K562 (cell line): ENCODE measurements around the gene ZNF780B. TPM values are rescaled to one million over a fixed set of nuclear protein-coding genes. Genes with fewer than 3 reads are reported as not detected.

Experiments
- ATAC-seq: fragments of 200-7000 bp; cut with Tn5 transposase; 3 replicates; pipeline ENCODE4 v1.9.1; 2020; ENCODE audit warnings: moderate library complexity
- BruUV-seq: library from RNA; stranded (reverse); fragments of 400-500 nt; replicated peaks from 2 replicates; lab custom pipeline; 2021; lab: Mats Ljungman, UMichigan
- CTCF ChIA-PET: fragments of 300-600 bp; formaldehyde crosslinking; extraction: SDS; loops from one replicate; lab custom pipeline; 2021; ENCODE audit warnings: low intra/inter-chr PET ratio; lab: Yijun Ruan, JAX
- POLR2A ChIA-PET: fragments of 300-600, 350-650 bp; sonication (Branson Sonifier 250); formaldehyde crosslinking; extraction: SDS; loops from one replicate; lab custom pipeline; 2021; ENCODE audit warnings: antibody characterized with exemption, inconsistent platforms; lab: Yijun Ruan, JAX
- DNase-seq, 4 experiments: peaks; one replicate each; pipeline versions ENCODE4 v3.0.0 to v3.0.0-alpha.2; 2011 to 2018; ENCODE audit warnings: low spot score in 3 of 4, mixed read lengths in 3 of 4; ENCODE audit errors: extremely low read depth in 1 of 4
- FAIRE-seq: peaks from 2 replicates; lab custom pipeline; 2011; peaks lifted over from hg19 to GRCh38; lab: Jason Lieb, UNC
- H2AFZ ChIP-seq: 2 replicates; pipeline ENCODE4 v1.6.0; 2011; ENCODE audit warnings: low read depth, low read length, control low read depth, inconsistent platforms
- H3K27ac ChIP-seq: fragments of 200-600 bp; 3 replicates; pipeline ENCODE4 v1.8.0; 2011; ENCODE audit warnings: low read depth, mild to moderate bottlenecking, control low read depth, inconsistent platforms, low read length, moderate library complexity, mixed read lengths; ENCODE audit errors: extremely low read depth
- H3K27me3 ChIP-seq, 2 experiments: fragments of 300-600 bp in 1 of 2; 2 replicates in 1 of 2; 3 replicates in 1 of 2; pipeline versions ENCODE4 v1.6.0 to v1.8.0; 2011; ENCODE audit warnings: inconsistent platforms in 2 of 2, low read length in 2 of 2, mild to moderate bottlenecking in 1 of 2, mixed read lengths in 1 of 2, moderate library complexity in 1 of 2; ENCODE audit not compliant: control insufficient read depth in 2 of 2, insufficient read depth in 2 of 2
- H3K36me3 ChIP-seq: fragments of 300-600 bp; 3 replicates; pipeline ENCODE4 v1.8.0; 2011; ENCODE audit warnings: mild to moderate bottlenecking, low read length, inconsistent platforms; ENCODE audit not compliant: control insufficient read depth, insufficient read depth
- H3K4me1 ChIP-seq, 2 experiments: fragments of 200-600 bp in 1 of 2; replicated peaks in 1 of 2; 2 replicates in 1 of 2; 3 replicates in 1 of 2; pipeline versions ENCODE4 v1.5.1 to v1.8.0; 2011; ENCODE audit warnings: inconsistent platforms in 2 of 2, low read length in 2 of 2, mild to moderate bottlenecking in 1 of 2, mixed read lengths in 1 of 2, moderate library complexity in 1 of 2; ENCODE audit not compliant: control insufficient read depth in 2 of 2, insufficient read depth in 2 of 2
- H3K4me2 ChIP-seq: 2 replicates; pipeline ENCODE4 v1.6.1; 2011; ENCODE audit warnings: low read length, control low read depth, inconsistent platforms, mixed read lengths; ENCODE audit not compliant: insufficient read depth
- H3K4me3 ChIP-seq: fragments of 200-600 bp; sonication (generic), shearing (Covaris generic); 2 replicates; pipeline ENCODE4 v1.5.1; 2016; ENCODE audit warnings: control low read depth, inconsistent platforms
- H3K79me2 ChIP-seq: fragments of 200-600 bp; 3 replicates; pipeline ENCODE4 v1.8.0; 2011; ENCODE audit warnings: low read length, inconsistent platforms; ENCODE audit not compliant: control insufficient read depth, insufficient read depth
- H3K9ac ChIP-seq, 2 experiments: 2 replicates each; pipeline versions ENCODE4 v1.6.0 to v1.6.1; 2011; ENCODE audit warnings: low read depth in 2 of 2, low read length in 2 of 2, control low read depth in 1 of 2, inconsistent platforms in 1 of 2, mild to moderate bottlenecking in 1 of 2, mixed read lengths in 1 of 2; ENCODE audit not compliant: insufficient read depth in 1 of 2
- H3K9me1 ChIP-seq: one replicate; pipeline ENCODE4 v1.6.0; 2011; ENCODE audit warnings: inconsistent platforms, mild to moderate bottlenecking, low read length, moderate library complexity; ENCODE audit not compliant: control insufficient read depth, insufficient read depth
- H3K9me3 ChIP-seq: replicated peaks from 2 replicates; pipeline ENCODE4 v1.5.1; 2011; ENCODE audit warnings: low read depth, low read length, inconsistent platforms; ENCODE audit not compliant: control insufficient read depth, insufficient read depth
- H4K20me1 ChIP-seq: replicated peaks from 2 replicates; pipeline ENCODE4 v1.6.1; 2011; ENCODE audit warnings: low read length, inconsistent platforms, mixed read lengths; ENCODE audit not compliant: control insufficient read depth, insufficient read depth
- CBX3 ChIP-seq, 2 experiments: IDR thresholded peaks; 1 replicate in 1 of 2; 2 replicates in 1 of 2; pipeline ENCODE4 v1.6.1; 2012; ENCODE audit warnings: inconsistent platforms in 2 of 2, low read length in 2 of 2, borderline replicate concordance in 1 of 2, control low read depth in 1 of 2
- GMEB1 ChIP-seq: fragments of 250-450 bp; sonication (Bioruptor Pico); IDR thresholded peaks from 2 replicates; pipeline ENCODE4 v1.4.0; 2020; ENCODE audit warnings: mild to moderate bottlenecking
- IRF2 ChIP-seq: sonication (generic); formaldehyde crosslinking; IDR thresholded peaks from 2 replicates; pipeline ENCODE4 v1.8.1; 2022; ENCODE audit warnings: mild to moderate bottlenecking, missing genetic modification reagents
- KDM5B ChIP-seq: fragments of 200-600 bp; sonication (generic); IDR thresholded peaks from 2 replicates; pipeline ENCODE4 v1.6.1; 2012; ENCODE audit warnings: low read depth, mild to moderate bottlenecking, moderate library complexity, low read length, control low read depth, inconsistent platforms; ENCODE audit not compliant: insufficient replicate concordance
- NFIX ChIP-seq: fragments of 250-450 bp; sonication (Bioruptor Pico); IDR thresholded peaks from 2 replicates; pipeline ENCODE4 v1.4.0; 2020; ENCODE audit warnings: low read depth, mild to moderate bottlenecking, moderate library complexity
- RBM17 ChIP-seq: fragments of 200-400 bp; formaldehyde crosslinking; IDR thresholded peaks from 2 replicates; pipeline ENCODE4 v1.6.1; 2017; ENCODE audit warnings: low read depth, mild to moderate bottlenecking, low read length, borderline replicate concordance
- RBM25 ChIP-seq: fragments of 200-400 bp; formaldehyde crosslinking; IDR thresholded peaks from 2 replicates; pipeline ENCODE4 v1.6.1; 2018; ENCODE audit warnings: low read length, low read depth, moderate library complexity; ENCODE audit not compliant: severe bottlenecking
- STAT5B ChIP-seq: fragments of 250-450 bp; sonication (Bioruptor Pico); IDR thresholded peaks from 2 replicates; pipeline ENCODE4 v1.8.0; 2021; ENCODE audit warnings: mild to moderate bottlenecking, inconsistent platforms
- ZNF146 ChIP-seq: IDR thresholded peaks from one replicate; pipeline ENCODE4 v1.6.1; 2018; ENCODE audit warnings: missing compliant biosample characterization; ENCODE audit not compliant: unreplicated experiment
- ZNF24 ChIP-seq: fragments of 450-650 bp; IDR thresholded peaks from 2 replicates; pipeline ENCODE4 v1.6.1; 2016
- ZNF561 ChIP-seq: fragments of 450-650 bp; formaldehyde crosslinking; conservative IDR thresholded peaks from 2 replicates; pipeline ENCODE4 v1.4.0; 2020; ENCODE audit warnings: mild to moderate bottlenecking, moderate library complexity
- in situ Hi-C: fragments of 300-500 bp; cut with MboI; formaldehyde crosslinking; loops from 4 replicates; pipeline ENCODE4 v1.15.0; 2018; ENCODE audit warnings: inconsistent platforms, mixed read lengths
- intact Hi-C: fragments of 100-400 bp; cut with micrococcal nuclease; formaldehyde crosslinking; loops from 2 replicates; pipeline ENCODE4 v1.14.2; 2022
- polyA plus RNA-seq, 8 experiments: library from polyadenylated mRNA; depleted of rRNA in 4 of 8; stranded (reverse) in 5 of 8; unstranded in 3 of 8; fragments of >200 nt; fragmentation: Nextera tagmentation in 2 of 8; fragmentation: Illumina TruSeq in 1 of 8; extraction: Ambion mirVana in 2 of 8; extraction: Trizol in 1 of 8; gene quantifications; 2 replicates each; pipeline versions ENCODE4 v1.2.1 to v1.2.3, GENCODE V29; 2011 to 2014; ENCODE audit warnings: inconsistent platforms in 1 of 8, missing spikeins in 1 of 8
- total RNA-seq, 7 experiments: library from RNA; depleted of rRNA in 6 of 7; stranded (reverse); fragments of >200 nt in 6 of 7; fragmentation: Illumina TruSeq in 2 of 7; extraction: Trizol in 2 of 7; gene quantifications; 2 replicates each; pipeline versions ENCODE4 v1.2.1 to v1.2.3, GENCODE V29; 2011 to 2021; ENCODE audit warnings: low replicate concordance in 1 of 7

ZNF780B gene
- total and polyA plus RNA-seq, 9 of the 15 experiments (the other 6 are each of a cell fraction or from before 2014, with no cell fraction given), result 3.9 to 18.4 (median 8.8) TPM

- no TSS peak for BruUV-seq
Observed at GRCh38 chr19:40009674-40010073, 46.4 kb downstream of the ZNF780B start.

More at GRCh38 chr19:40009674-40010073, 46.4 kb downstream of the ZNF780B start:
- DNase-seq, result no peak
- H3K79me2 ChIP-seq, result no peaks in the 10 kb centered on the region
- H3K9ac ChIP-seq, result no peak overlapping the region
- CTCF ChIA-PET, result no interaction called here
- no peak overlapping the region for H3K4me3 ChIP-seq
- H3K4me1 ChIP-seq, result peaks cover 4 to 17% of the 10 kb centered on the region in 2 experiments; a peak in 4 of 5 replicates
- intact Hi-C loops, result no loop called here
- H2AFZ ChIP-seq, result no peak overlapping the region
- H4K20me1 ChIP-seq, result no peaks in the 10 kb centered on the region
- TF ChIP-seq ZNF24 (peak; percentile 56; the same call in 1 of the 2 replicates), RBM25 (peak; percentile 62), KDM5B (no peak), IRF2 (no peak), NFIX (CRISPR knock-in tag) (no peak), ZNF146 (peak; percentile 65), GMEB1 (CRISPR knock-in tag) (no peak), STAT5B (CRISPR knock-in tag) (no peak), CBX3 (IDR thresholded peaks at IDR 0.05; ENCODE audit: borderline replicate concordance in 1 of 2, low read length in 2 of 2) (0 out of 3 replicates have a peak, but pooled peaks of 1 of the 2 experiments have one; percentile 12), RBM17 (no peak), ZNF561 (CRISPR knock-in tag) (no peak)
- no peak for ATAC-seq
- H3K27ac ChIP-seq, result no peak overlapping the region
- no peak for FAIRE-seq
- peaks cover 30% of the 10 kb centered on the region for H3K36me3 ChIP-seq
- no peaks in the 10 kb centered on the region for H3K9me1 ChIP-seq
- in situ Hi-C loops, result no loop called here
- H3K27me3 ChIP-seq, result no peaks in the 10 kb centered on the region
- POLR2A ChIA-PET, result no interaction called here
- H3K9me3 ChIP-seq, result peaks cover 13% of the 10 kb centered on the region
- H3K4me2 ChIP-seq, result no peak overlapping the region
